ENCODE data around the gene OAS3. TPM values are rescaled to one million over a fixed set of nuclear protein-coding genes. Genes with fewer than 3 reads are reported as not detected.

OAS3 gene
- total and polyA plus RNA-seq, 4 donors, result 3.8 to 9.5 (median 5.4) TPM

GRCh38 chr12:112967306-112967705 lies 29.0 kb downstream of the OAS3 start:
- Histone ChIP-seq H3K4me1 (ENCODE audit: control insufficient read depth in 4 of 4, insufficient read depth in 4 of 4, low read length in 3 of 4) (no peaks in the 10 kb centered on the region), H3K9ac (ENCODE audit: low read depth in 1 of 2, low read length in 2 of 2) (no peak overlapping the region), H3K9me3 (ENCODE audit: control insufficient read depth in 4 of 4, low read length in 3 of 4) (no peaks in the 10 kb centered on the region), H3K27ac (ENCODE audit: low read depth in 1 of 2, low read length in 2 of 2) (no peak overlapping the region), H3K27me3 (ENCODE audit: control insufficient read depth in 4 of 4, insufficient read depth in 4 of 4, low read length in 3 of 4) (no peaks in the 10 kb centered on the region), H3K4me3 (ENCODE audit: low read depth in 1 of 3, low read length in 3 of 3) (no peak overlapping the region), H3K36me3 (ENCODE audit: control insufficient read depth in 4 of 4, insufficient read depth in 3 of 4, low read depth in 1 of 4, low read length in 3 of 4) (peaks cover 4 to 45% (median 15%) of the 10 kb centered on the region in 4 donors)
- DNase-seq (ENCODE audit: low spot score), result peak; percentile 29
- WGBS, result 97% methylated on average over 9 of the region's 9 CpGs
- TF ChIP-seq RXRA (IDR thresholded peaks at IDR 0.05) (no peak), FOXA1 (IDR thresholded peaks at IDR 0.05) (no peak), ZBTB33 (IDR thresholded peaks at IDR 0.05) (no peak), ATF3 (IDR thresholded peaks at IDR 0.05) (no peak), NR2F2 (IDR thresholded peaks at IDR 0.05) (no peak), SP1 (IDR thresholded peaks at IDR 0.05) (no peak), EGR1 (IDR thresholded peaks at IDR 0.05; ENCODE audit: low read depth in 2 of 2) (no peak), CTCF (IDR thresholded peaks at IDR 0.05; ENCODE audit: low read depth, low read length, missing input control) (no peak)

GRCh38 chr12:112967858-112968257 lies 29.6 kb downstream of the OAS3 start:
- no peaks in the 10 kb centered on the region for H3K9me3 ChIP-seq (ENCODE audit: control insufficient read depth in 4 of 4, low read length in 3 of 4)
- TF ChIP-seq FOXA2 (IDR thresholded peaks at IDR 0.05) (no peak), CTCF (IDR thresholded peaks at IDR 0.05; ENCODE audit: low read depth, low read length, missing input control) (no peak), RAD21 (IDR thresholded peaks at IDR 0.05) (no peak), JUND (IDR thresholded peaks at IDR 0.05) (no peak), ATF3 (IDR thresholded peaks at IDR 0.05) (no peak), NR2F2 (IDR thresholded peaks at IDR 0.05) (no peak), ZBTB33 (IDR thresholded peaks at IDR 0.05) (no peak), REST (IDR thresholded peaks at IDR 0.05) (no peak), GABPA (IDR thresholded peaks at IDR 0.05 in 1 of 2, conservative IDR thresholded peaks at IDR 0.05 in 1 of 2) (no peak), SP1 (IDR thresholded peaks at IDR 0.05) (no peak), FOXA1 (IDR thresholded peaks at IDR 0.05) (no peak), EGR1 (IDR thresholded peaks at IDR 0.05; ENCODE audit: low read depth in 2 of 2) (no peak), TAF1 (conservative IDR thresholded peaks at IDR 0.05) (no peak), RXRA (IDR thresholded peaks at IDR 0.05) (no peak), MAX (IDR thresholded peaks at IDR 0.05) (no peak), YY1 (IDR thresholded peaks at IDR 0.05) (no peak)
- H3K9ac ChIP-seq (ENCODE audit: low read depth in 1 of 2, low read length in 2 of 2), result no peak overlapping the region
- no peak overlapping the region for H3K4me3 ChIP-seq (ENCODE audit: low read depth in 1 of 3, low read length in 3 of 3)
- DNase-seq (ENCODE audit: low spot score), result peak; percentile 13
- WGBS, result over 99% methylated on average over 7 of the region's 7 CpGs
- peaks cover 3 to 39% (median 11%) of the 10 kb centered on the region in 4 donors for H3K36me3 ChIP-seq (ENCODE audit: control insufficient read depth in 4 of 4, insufficient read depth in 3 of 4, low read depth in 1 of 4, low read length in 3 of 4)
- no peak overlapping the region for H3K27ac ChIP-seq (ENCODE audit: low read depth in 1 of 2, low read length in 2 of 2)
- H3K27me3 ChIP-seq (ENCODE audit: control insufficient read depth in 4 of 4, insufficient read depth in 4 of 4, low read length in 3 of 4), result no peaks in the 10 kb centered on the region
- H3K4me1 ChIP-seq (ENCODE audit: control insufficient read depth in 4 of 4, insufficient read depth in 4 of 4, low read length in 3 of 4), result no peaks in the 10 kb centered on the region
